ENCODE data around the gene SKOR1. TPM values are rescaled to one million over a fixed set of nuclear protein-coding genes. Genes with fewer than 3 reads are reported as not detected.

The SKOR1 gene
- total and polyA plus RNA-seq, 4 experiments from 2014 or later, result 0.09 to 0.38 (median 0.30) TPM; not detected in 1

DNA sequence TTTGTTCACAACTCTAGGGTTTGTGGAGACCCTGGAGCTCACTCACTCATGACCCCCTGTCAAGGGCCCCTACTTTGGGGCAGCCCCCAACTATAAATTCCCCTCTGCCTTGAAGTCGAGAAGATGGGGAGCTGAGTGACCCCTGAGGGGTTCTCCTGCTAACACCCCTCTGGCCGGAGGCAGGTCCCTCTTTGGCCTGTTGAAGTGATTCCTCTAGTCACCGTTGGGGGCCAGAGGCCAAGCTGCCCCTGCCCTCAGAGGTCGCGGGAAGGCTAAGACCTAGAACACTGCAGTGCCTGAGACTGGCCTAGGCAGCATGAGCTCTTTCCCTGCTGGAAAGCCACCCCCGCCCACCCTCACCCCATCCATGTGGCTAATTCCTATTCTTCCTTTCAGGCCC lies 15.4 kb upstream of the SKOR1 start:
- CTCF ChIA-PET (ENCODE audit: partially characterized antibody), result no interaction called here
- no peaks in the 10 kb centered on the region for H3K27me3 Mint-ChIP-seq
- POLR2A ChIA-PET (ENCODE audit: partially characterized antibody), result no interaction called here
- Histone ChIP-seq H3K27me3 (ENCODE audit: insufficient read depth, low read length) (no peaks in the 10 kb centered on the region), H3K27ac (ENCODE audit: low read depth, low read length) (no peak overlapping the region), H3K9me3 (ENCODE audit: control insufficient read depth in 1 of 2, low read length in 2 of 2) (no peaks in the 10 kb centered on the region), H3K36me3 (ENCODE audit: insufficient read depth, low read length) (no peaks in the 10 kb centered on the region), H3K4me1 (ENCODE audit: insufficient read depth, low read length) (no peaks in the 10 kb centered on the region), H3K4me3 (ENCODE audit: low read length in 2 of 2) (no peak overlapping the region)
- H3K27ac Mint-ChIP-seq, result no peak overlapping the region
- H3K36me3 Mint-ChIP-seq, result peaks cover 6 to 13% of the 10 kb centered on the region in 2 donors
- no peak overlapping the region for H3K4me3 Mint-ChIP-seq
- H3K4me1 Mint-ChIP-seq, result no peaks in the 10 kb centered on the region
- H3K9me3 Mint-ChIP-seq, result peaks cover 0 to 5% (median 0%) of the 10 kb centered on the region in 8 donors
- intact Hi-C loops (cut with micrococcal nuclease), result no loop called here
- no peak for DNase-seq

GRCh38 chr15:67812241-67812644 lies 13.1 kb upstream of the SKOR1 start:
- Histone ChIP-seq H3K27me3 (ENCODE audit: insufficient read depth, low read length) (no peaks in the 10 kb centered on the region), H3K9me3 (ENCODE audit: control insufficient read depth in 1 of 2, low read length in 2 of 2) (no peaks in the 10 kb centered on the region), H3K36me3 (ENCODE audit: insufficient read depth, low read length) (no peaks in the 10 kb centered on the region), H3K4me3 (ENCODE audit: low read length in 2 of 2) (no peak overlapping the region), H3K4me1 (ENCODE audit: insufficient read depth, low read length) (no peaks in the 10 kb centered on the region), H3K27ac (ENCODE audit: low read depth, low read length) (no peak overlapping the region)
- no peaks in the 10 kb centered on the region for H3K4me1 Mint-ChIP-seq
- H3K27me3 Mint-ChIP-seq, result peaks cover 2 to 6% of the 10 kb centered on the region in 2 donors
- CTCF ChIA-PET (ENCODE audit: partially characterized antibody), result no interaction called here
- peaks cover 0 to 6% (median 4%) of the 10 kb centered on the region in 8 donors for H3K9me3 Mint-ChIP-seq
- H3K27ac Mint-ChIP-seq, result peak overlapping the region in 1 of 7 donors; percentile 25
- DNase-seq, result peak in 1 of 5 donors; percentile 2
- POLR2A ChIA-PET (ENCODE audit: partially characterized antibody), result no interaction called here
- peaks cover 6 to 21% of the 10 kb centered on the region in 2 donors for H3K36me3 Mint-ChIP-seq
- no peak overlapping the region for H3K4me3 Mint-ChIP-seq
- intact Hi-C loops (cut with micrococcal nuclease), result no loop called here

DNA sequence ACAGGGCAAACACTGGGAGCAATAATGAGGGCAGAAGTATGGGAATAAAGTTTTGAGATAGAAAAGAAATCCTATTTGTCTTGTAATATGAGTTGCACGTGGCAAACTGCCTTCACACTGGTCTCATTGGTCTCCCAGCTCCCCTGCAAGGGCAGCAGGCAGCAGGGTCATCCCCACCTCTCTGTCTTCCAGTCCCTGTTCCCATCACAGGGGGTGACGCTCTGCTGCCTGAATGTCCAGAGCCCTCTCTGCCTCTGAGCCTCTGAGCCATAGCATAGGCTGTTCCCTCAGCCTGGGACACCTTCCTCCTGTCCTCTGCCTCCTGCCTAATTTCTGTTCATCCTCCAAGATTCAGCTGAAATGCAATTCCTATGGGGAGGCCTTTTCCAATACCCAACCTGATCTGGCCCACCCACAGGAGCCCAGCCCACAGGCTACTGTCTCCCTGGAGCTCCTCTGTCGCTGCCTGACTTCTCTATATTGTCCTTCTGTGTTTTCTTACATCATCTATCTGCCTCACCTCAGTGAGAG lies 12.1 kb upstream of the SKOR1 start:
- Histone ChIP-seq H3K4me3 (ENCODE audit: low read length in 2 of 2) (no peak overlapping the region), H3K36me3 (ENCODE audit: insufficient read depth, low read length) (no peaks in the 10 kb centered on the region), H3K4me1 (ENCODE audit: insufficient read depth, low read length) (no peaks in the 10 kb centered on the region), H3K9me3 (ENCODE audit: control insufficient read depth in 1 of 2, low read length in 2 of 2) (no peaks in the 10 kb centered on the region), H3K27me3 (ENCODE audit: insufficient read depth, low read length) (no peaks in the 10 kb centered on the region), H3K27ac (ENCODE audit: low read depth, low read length) (no peak overlapping the region)
- peaks cover 0 to 16% of the 10 kb centered on the region in 2 donors for H3K36me3 Mint-ChIP-seq
- ChIA-PET POLR2A (ENCODE audit: partially characterized antibody) (no interaction called here), CTCF (ENCODE audit: partially characterized antibody) (no interaction called here)
- peaks cover 5 to 9% of the 10 kb centered on the region in 2 donors for H3K27me3 Mint-ChIP-seq
- intact Hi-C loops (cut with micrococcal nuclease), result no loop called here
- no peak overlapping the region for H3K4me3 Mint-ChIP-seq
- no peak overlapping the region for H3K27ac Mint-ChIP-seq
- DNase-seq, result no peak
- H3K4me1 Mint-ChIP-seq, result no peaks in the 10 kb centered on the region
- peaks cover 0 to 6% (median 4%) of the 10 kb centered on the region in 8 donors for H3K9me3 Mint-ChIP-seq

DNA sequence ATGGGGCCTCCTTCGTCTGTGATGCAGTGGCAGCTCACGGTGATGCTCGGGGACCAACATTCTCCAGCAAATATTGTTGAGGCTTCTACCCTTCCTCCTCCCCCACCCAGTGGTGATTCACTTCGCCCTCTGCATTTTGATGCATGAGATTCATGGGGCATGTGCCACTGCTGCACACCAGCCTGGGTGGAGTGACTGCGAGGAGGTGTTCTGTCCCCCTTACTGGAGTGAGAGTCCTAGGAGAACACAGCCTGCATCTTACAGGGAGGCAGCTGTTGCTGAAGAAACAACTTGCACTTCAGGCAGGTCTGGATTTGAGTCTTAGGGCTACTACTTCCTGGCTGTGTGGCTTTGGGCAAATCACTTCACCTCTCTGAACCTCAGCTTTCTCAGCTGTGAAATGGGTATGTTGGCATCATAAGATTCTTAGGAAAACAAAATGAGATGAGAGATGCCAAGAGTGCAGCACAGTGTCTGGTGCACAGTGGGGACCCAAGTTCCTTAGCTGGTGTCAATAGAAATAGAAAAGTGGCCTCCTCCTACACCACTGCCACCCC lies 10.2 kb upstream of the SKOR1 start:
- DNase-seq, result peak in 1 of 5 donors; percentile 8
- peaks cover 6% of the 10 kb centered on the region for H3K27me3 ChIP-seq (ENCODE audit: insufficient read depth, low read length)
- H3K4me1 ChIP-seq (ENCODE audit: insufficient read depth, low read length), result no peaks in the 10 kb centered on the region
- no peak overlapping the region for H3K4me3 Mint-ChIP-seq
- peaks cover 0 to 2% (median 0%) of the 10 kb centered on the region in 4 donors for H3K4me1 Mint-ChIP-seq
- H3K27ac Mint-ChIP-seq, result peak overlapping the region in 1 of 7 donors; percentile 55
- no peaks in the 10 kb centered on the region for H3K36me3 ChIP-seq (ENCODE audit: insufficient read depth, low read length)
- POLR2A ChIA-PET (ENCODE audit: partially characterized antibody), result no interaction called here
- intact Hi-C loops (cut with micrococcal nuclease), result no loop called here
- CTCF ChIA-PET (ENCODE audit: partially characterized antibody), result interaction anchor here (1.2 kb wide), 2 partner anchors 17 to 31 kb away, joined by 3 to 4 read pairs; no protein-coding TSS in a partner anchor
- peaks cover 0 to 6% (median 3%) of the 10 kb centered on the region in 8 donors for H3K9me3 Mint-ChIP-seq
- no peaks in the 10 kb centered on the region for H3K9me3 ChIP-seq (ENCODE audit: control insufficient read depth in 1 of 2, low read length in 2 of 2)
- no peak overlapping the region for H3K27ac ChIP-seq (ENCODE audit: low read depth, low read length)
- H3K4me3 ChIP-seq (ENCODE audit: low read length in 2 of 2), result no peak overlapping the region
- peaks cover 0 to 10% of the 10 kb centered on the region in 2 donors for H3K36me3 Mint-ChIP-seq
- peaks cover 19 to 20% of the 10 kb centered on the region in 2 donors for H3K27me3 Mint-ChIP-seq

- intact Hi-C loops (cut with micrococcal nuclease), result no loop called here
- no peak for DNase-seq
- H3K36me3 Mint-ChIP-seq, result peaks cover 0 to 10% of the 10 kb centered on the region in 2 donors
- Histone ChIP-seq H3K4me1 (ENCODE audit: insufficient read depth, low read length) (peaks cover 12% of the 10 kb centered on the region), H3K36me3 (ENCODE audit: insufficient read depth, low read length) (no peaks in the 10 kb centered on the region), H3K27ac (ENCODE audit: low read depth, low read length) (no peak overlapping the region), H3K9me3 (ENCODE audit: control insufficient read depth in 1 of 2, low read length in 2 of 2) (no peaks in the 10 kb centered on the region), H3K27me3 (ENCODE audit: insufficient read depth, low read length) (peaks cover 21% of the 10 kb centered on the region), H3K4me3 (ENCODE audit: low read length in 2 of 2) (no peak overlapping the region)
- H3K27ac Mint-ChIP-seq, result no peak overlapping the region
- H3K4me1 Mint-ChIP-seq, result peaks cover under 1 to 16% (median 9%) of the 10 kb centered on the region in 4 donors
- ChIA-PET POLR2A (ENCODE audit: partially characterized antibody) (no interaction called here), CTCF (ENCODE audit: partially characterized antibody) (no interaction called here)
- H3K27me3 Mint-ChIP-seq, result peaks cover 29 to 34% of the 10 kb centered on the region in 2 donors
- no peak overlapping the region for H3K4me3 Mint-ChIP-seq
- H3K9me3 Mint-ChIP-seq, result peaks cover 0 to 6% (median 3%) of the 10 kb centered on the region in 8 donors
These were observed 8.6 kb upstream of the SKOR1 start for GRCh38 chr15:67816668-67817067.

DNA sequence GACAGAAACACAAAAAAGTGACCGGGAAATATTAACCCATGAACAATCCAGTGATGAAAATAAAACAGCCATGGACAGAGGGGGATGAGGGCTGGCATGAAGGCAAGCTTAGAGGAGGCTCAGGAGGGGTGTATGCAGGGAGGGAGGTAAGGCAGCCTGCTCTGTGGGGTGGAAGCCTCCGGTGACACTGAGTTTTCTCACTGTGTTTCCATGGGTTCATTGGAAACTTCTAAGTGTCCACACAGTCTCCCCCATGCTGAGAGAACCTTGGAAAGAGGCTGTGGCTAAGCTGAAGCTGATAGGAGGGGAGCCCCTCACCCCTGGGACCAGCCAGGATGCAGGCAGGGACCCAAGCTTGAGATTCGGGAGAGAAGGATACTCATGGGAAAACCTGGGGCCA lies 6.8 kb upstream of the SKOR1 start:
- Histone ChIP-seq H3K27ac (ENCODE audit: low read depth, low read length) (no peak overlapping the region), H3K27me3 (ENCODE audit: insufficient read depth, low read length) (peaks cover 33% of the 10 kb centered on the region), H3K36me3 (ENCODE audit: insufficient read depth, low read length) (no peaks in the 10 kb centered on the region), H3K4me1 (ENCODE audit: insufficient read depth, low read length) (peaks cover 25% of the 10 kb centered on the region), H3K9me3 (ENCODE audit: control insufficient read depth in 1 of 2, low read length in 2 of 2) (no peaks in the 10 kb centered on the region), H3K4me3 (ENCODE audit: low read length in 2 of 2) (no peak overlapping the region)
- ChIA-PET POLR2A (ENCODE audit: partially characterized antibody) (interaction anchor here (0.6 to 2.3 kb wide), 2 partner anchors 20 to 33 kb away, joined by 3 to 7 read pairs; no protein-coding TSS in a partner anchor), CTCF (ENCODE audit: partially characterized antibody) (interaction anchor here (1.1 to 1.2 kb wide), 2 partner anchors 18 to 361 kb away, joined by 3 read pairs; no protein-coding TSS in a partner anchor)
- intact Hi-C loops (cut with micrococcal nuclease), result no loop called here
- Mint-ChIP-seq H3K4me1 (peaks cover 6 to 29% (median 20%) of the 10 kb centered on the region in 4 donors), H3K4me3 (no peak overlapping the region), H3K27ac (no peak overlapping the region), H3K27me3 (peaks cover 42 to 45% of the 10 kb centered on the region in 2 donors), H3K9me3 (peaks cover 0 to 6% (median 4%) of the 10 kb centered on the region in 8 donors), H3K36me3 (peaks cover 0 to 10% of the 10 kb centered on the region in 2 donors)
- DNase-seq, result no peak

DNA sequence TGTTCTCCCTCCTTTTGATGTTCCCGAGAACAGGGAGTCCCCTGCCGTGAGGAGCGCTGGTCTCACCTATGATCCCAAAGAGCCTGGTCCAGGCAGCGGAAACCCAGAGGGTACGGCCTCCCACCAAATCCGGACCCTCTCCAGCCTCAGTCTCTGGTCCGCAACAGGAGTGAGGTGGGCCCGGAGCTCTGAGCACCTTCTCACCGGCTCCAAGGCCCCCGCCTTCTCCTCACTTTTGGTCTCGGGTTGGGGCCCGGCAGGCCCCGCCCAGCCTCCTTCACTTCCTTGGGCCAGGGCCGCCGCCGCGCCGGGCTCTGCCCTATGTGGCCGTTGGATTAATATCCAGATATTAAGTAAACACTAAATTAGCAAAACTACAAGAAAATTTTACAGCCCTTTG lies 5.7 kb upstream of the SKOR1 start:
- H3K9me3 ChIP-seq (ENCODE audit: control insufficient read depth in 1 of 2, low read length in 2 of 2), result no peaks in the 10 kb centered on the region

More for the DNA sequence above, 5.7 kb upstream of the SKOR1 start:
- Histone ChIP-seq H3K4me1 (ENCODE audit: insufficient read depth, low read length) (peaks cover 36% of the 10 kb centered on the region), H3K27me3 (ENCODE audit: insufficient read depth, low read length) (peaks cover 44% of the 10 kb centered on the region), H3K27ac (ENCODE audit: low read depth, low read length) (no peak overlapping the region), H3K36me3 (ENCODE audit: insufficient read depth, low read length) (no peaks in the 10 kb centered on the region), H3K4me3 (ENCODE audit: low read length in 2 of 2) (no peak overlapping the region)
- no peak overlapping the region for H3K27ac Mint-ChIP-seq
- H3K4me3 Mint-ChIP-seq, result no peak overlapping the region
- peaks cover 50 to 55% of the 10 kb centered on the region in 2 donors for H3K27me3 Mint-ChIP-seq
- peaks cover 14 to 41% (median 29%) of the 10 kb centered on the region in 4 donors for H3K4me1 Mint-ChIP-seq
- H3K36me3 Mint-ChIP-seq, result peaks cover 0 to 10% of the 10 kb centered on the region in 2 donors
- H3K9me3 Mint-ChIP-seq, result peaks cover 0 to 9% (median 4%) of the 10 kb centered on the region in 8 donors
- CTCF ChIA-PET (ENCODE audit: partially characterized antibody), result no interaction called here
- POLR2A ChIA-PET (ENCODE audit: partially characterized antibody), result interaction anchor here (2.3 kb wide), 1 partner anchor 35 kb away, joined by 7 read pairs; no protein-coding TSS in a partner anchor
- no peak for DNase-seq
- intact Hi-C loops (cut with micrococcal nuclease), result no loop called here

Measured in CD4-positive, alpha-beta memory T cell (primary cell).